HEK293T (cell line): ENCODE data around the gene PNMA8B.

Source experiments
- ARNT ChIP-seq: fragments of 450-650 bp; IDR thresholded peaks from 2 replicates; pipeline ENCODE4 v1.6.1; 2017; ENCODE audit warnings: mild to moderate bottlenecking
- BHLHE40 ChIP-seq: fragments of 450-650 bp; IDR thresholded peaks from 2 replicates; pipeline ENCODE4 v1.6.1; 2016; ENCODE audit warnings: mild to moderate bottlenecking, moderate library complexity, borderline replicate concordance
- FOXM1 ChIP-seq: fragments of 450-650 bp; IDR thresholded peaks from 2 replicates; pipeline ENCODE4 v1.6.1; 2017; ENCODE audit warnings: mild to moderate bottlenecking, borderline replicate concordance
- LEF1 ChIP-seq: fragments of 450-650 bp; IDR thresholded peaks from 2 replicates; pipeline ENCODE4 v1.6.1; 2017; ENCODE audit warnings: mild to moderate bottlenecking, borderline replicate concordance
- SP1 ChIP-seq: fragments of 450-650 bp; IDR thresholded peaks from 2 replicates; pipeline ENCODE4 v1.6.1; 2017

DNA sequence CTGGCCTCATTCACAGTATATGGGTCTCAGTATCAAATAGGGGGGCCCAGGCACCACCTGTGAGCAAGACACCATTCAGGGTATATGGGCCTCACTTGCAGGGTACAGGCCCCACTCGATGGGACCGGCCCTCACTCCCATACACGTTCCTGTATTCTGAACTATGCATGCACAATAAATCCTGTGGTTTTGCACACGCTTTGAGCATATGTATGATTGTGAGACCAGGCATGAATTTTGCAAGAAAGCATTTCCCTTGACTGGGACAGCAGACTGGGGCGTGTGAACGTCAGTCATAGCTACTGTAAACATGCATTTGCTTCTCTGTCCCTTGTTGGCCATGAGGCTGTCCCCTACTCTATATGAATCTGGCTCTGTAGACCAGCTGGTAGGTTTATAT, 637 bp upstream of the PNMA8B start:
- TF ChIP-seq ARNT (no peak), FOXM1 (no peak), LEF1 (no peak), BHLHE40 (no peak), SP1 (no peak)
